COLO668 (cell line): ENCODE results near the gene ZGPAT.
"Not testable (repeated sequence)": the region's sequence is repeated elsewhere in the genome, so short reads cannot be mapped to it uniquely, and the experiment has no call there.

Experiments
- DNase-seq: peaks from one replicate; lab custom pipeline; 2025; ENCODE audit not compliant: unreplicated experiment; lab: John Stamatoyannopoulos, UW

ZGPAT gene

GRCh38 chr20:63702036-63702665, 5.7 kb upstream of the ZGPAT start:
- no peak for DNase-seq

DNA sequence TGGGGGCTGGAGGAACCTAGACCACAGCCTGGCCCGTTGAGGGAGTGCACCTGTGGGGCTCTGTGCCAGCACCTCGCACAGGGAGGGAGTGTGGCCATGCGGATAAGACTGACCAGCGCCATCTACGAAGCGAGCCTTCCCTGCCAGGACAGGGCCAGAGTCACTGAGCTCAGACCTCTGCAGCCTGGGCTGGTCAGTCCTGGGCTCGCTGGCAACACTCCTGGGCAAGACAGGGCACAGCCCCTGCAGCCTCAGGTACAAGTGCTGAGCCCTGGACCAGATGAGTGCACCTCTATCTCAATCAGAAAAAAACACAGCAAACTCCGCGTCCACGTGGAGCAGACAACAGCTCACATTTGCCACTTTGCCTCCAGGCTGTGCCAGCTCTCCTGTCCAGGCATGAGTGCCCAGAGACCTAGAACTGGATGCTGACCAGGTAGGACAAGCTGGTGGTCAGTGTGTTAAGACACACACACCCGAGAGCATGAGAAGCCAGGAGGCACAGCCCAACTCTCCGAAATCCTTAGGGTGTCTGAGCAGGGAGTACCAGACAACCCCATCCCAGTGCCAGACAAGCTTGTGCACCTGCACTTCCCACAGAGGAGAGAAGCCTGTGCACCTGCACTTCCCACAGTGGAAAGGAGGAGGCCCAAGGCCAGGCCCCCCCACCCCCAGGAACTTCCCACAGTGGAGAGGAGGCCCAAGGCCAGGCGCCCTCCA, 4.9 kb upstream of the ZGPAT start:
- no peak for DNase-seq

- no peak for DNase-seq
Observed at GRCh38 chr20:63703471-63703975, 4.3 kb upstream of the ZGPAT start.

GRCh38 chr20:63703976-63704748, 3.7 kb upstream of the ZGPAT start:
- no peak for DNase-seq

DNA sequence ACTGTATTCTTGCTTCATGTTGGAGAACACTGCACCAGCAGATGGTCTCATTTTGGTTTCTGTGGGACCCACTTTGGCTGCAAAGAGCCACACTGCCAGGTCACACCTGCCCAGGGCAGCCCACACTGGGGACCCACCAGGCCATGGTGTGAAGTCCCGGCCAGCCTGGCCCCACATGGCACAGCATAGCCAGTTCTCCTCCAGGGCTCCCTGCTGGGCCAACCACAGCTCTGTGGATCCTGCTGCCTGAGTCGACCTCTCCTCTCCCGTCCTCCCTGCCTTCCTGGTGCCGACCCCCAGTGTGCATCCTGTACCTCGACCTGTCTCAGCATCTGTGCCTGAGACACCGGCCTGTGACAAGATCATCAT, 3.1 kb upstream of the ZGPAT start:
- no peak for DNase-seq

DNA sequence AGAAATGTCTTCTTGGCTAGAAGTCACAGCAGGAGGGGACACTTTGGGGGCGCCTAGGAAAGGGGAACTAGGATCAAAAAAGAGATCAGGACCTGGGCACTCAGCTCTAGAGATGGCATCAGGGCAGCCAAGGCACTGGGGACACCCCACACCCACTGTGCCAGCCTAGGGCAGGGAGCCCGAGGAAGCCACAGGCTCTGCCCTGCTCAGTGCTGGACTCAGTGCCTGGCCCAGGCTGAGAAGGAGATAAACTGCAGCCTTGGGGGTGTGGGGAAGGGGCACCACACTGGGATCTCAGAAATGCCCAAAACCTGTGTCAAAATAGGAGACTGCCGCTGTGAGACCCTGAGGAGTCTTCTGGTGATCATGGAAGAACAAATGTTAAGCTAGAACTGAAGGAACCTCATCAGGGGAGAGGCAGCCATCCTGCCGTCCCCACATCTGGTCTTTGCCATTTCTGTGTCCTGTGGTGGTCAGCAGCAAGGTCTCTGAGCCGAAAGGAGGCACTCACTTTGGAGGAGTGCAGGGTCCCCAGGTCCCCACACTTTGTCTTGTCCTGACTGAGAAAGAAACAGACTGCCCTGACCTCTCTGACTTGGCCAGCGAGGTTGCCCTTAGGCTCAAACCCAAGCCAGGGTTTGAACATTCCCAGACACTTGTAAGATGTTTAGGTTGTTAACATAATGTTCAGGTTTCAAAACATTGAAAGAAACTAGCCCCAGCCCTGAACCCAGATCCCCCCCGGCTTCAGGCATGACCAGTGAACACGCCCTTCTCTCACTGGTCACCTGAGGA, 2.4 kb upstream of the ZGPAT start:
- DNase-seq: no peak

GRCh38 chr20:63706027-63706695, 1.7 kb upstream of the ZGPAT start:
- DNase-seq: no peak

DNA sequence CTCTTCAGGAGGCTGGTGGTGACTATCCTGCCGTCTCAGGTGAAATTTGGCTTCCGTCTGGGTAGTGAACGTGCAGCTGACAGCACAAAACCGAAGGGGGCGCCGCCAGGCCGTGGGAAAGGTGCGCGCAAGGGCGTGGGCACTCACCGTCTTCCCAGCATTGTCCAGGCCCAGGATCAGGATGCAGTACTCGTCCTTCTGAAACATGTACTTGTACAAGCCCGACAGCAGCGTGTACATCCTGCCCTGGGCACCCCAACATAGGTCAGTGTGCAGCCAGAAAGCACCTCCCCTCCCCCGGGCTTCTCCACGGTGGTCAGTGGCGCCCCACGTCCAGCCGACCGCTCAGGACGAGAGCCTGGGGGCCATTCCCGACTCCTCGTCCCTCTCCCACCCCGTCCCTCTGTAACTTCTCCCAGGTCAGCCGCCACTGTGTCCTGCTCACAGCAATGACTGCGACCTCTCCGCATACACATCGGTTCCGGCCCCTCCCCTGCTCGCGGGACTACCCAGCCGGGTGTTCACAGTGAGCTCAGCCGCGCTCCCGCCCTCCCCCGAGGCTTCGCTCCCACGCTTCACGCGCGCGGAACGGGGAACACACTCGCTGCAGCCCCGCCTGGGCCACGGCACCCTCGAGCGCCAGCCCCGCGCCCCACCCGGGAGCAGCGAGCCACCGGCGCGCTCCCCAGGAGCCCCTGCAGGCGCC, 834 bp upstream of the ZGPAT start:
- DNase-seq: peak; percentile 69

GRCh38 chr20:63708301-63709148, 686 bp downstream of the ZGPAT start:
- DNase-seq: peak; percentile 54

DNA sequence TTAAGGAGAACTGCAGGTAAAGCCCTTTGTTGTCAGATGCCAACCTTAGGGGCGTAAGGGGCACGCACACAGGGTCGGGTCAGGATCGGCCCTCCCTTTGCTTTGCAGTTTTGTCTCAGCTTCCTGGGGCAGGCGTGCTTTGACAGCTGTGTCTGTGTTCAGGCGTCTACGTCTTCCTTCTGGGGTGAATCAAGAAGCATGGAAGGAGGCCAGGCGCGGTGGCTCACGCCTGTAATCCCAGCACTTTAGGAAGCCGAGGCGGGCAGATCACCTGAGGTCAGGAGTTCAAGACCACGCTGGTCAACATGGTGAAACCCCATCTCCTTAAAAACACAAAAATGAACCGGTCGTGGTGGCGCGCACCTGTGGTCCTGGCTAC, 1.3 kb downstream of the ZGPAT start:
- DNase-seq: no peak

DNA sequence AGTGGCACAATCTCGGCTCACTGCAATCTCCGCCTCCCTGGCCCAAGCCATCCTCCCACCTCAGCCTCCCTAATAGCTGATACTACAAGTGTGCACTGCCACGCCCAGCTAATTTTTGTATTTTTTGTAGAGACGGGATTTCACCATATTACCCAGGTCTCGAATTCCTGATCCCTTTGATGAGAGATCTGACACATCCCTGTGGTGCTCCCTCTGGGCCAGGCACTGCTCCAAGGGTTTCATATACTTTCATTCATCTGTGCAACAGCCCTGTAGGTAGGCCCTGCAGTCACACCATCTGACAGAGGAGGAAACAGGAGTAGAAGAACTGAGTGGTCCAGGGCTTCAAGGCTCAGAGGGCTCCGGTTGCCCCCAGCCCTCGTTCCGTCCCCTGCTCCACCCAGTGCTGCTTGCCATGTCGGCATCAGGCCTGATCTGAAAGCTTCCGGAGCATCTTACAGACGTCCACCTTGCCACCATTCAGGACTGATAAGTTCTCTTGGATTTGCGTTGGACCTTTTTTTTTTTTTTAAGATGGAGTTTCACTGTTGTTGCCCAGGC, 3.3 kb downstream of the ZGPAT start:
- no peak for DNase-seq

DNA sequence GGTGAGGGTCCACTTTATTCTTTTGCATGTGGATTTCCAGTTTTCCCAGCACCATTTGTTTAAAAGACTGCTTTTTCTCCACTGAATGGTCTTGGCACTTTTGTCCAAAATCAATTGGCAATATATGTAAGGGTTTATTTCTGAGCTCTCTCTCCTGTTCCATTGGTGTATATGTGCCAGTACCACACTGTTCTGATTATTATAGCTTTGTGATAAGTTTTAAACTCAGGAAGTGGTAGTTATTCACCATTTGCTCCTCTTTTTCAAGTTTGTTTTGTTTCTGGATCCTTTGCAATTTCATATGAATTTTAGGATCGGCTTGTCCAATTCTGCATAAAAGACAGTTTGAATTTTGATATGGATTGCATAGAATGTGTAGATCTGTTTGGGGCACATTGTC, 4.4 kb downstream of the ZGPAT start:
- DNase-seq: no peak

DNA sequence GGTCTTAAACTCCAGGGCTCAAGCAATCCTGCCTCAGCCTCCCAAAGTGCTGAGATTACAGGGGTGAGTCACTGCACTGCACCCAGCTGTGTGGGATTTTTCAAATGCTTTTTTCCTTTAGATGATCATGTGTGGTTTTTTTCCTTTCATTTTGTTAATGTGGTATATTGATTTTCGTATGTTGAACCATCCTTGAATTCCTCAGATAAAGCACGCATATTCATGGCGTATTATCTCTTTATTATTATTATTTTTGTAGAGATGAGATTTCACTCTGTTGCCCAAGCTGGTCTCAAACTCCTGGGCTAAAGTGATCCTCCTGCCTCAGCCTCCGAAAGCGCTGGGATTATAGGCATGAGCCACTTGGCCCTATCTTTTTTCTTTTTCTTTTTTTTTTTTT, 7.0 kb downstream of the ZGPAT start:
- DNase-seq: no peak

- DNase-seq: no peak
Observed at GRCh38 chr20:63718996-63719395, 11.2 kb downstream of the ZGPAT start.

- not testable (repeated sequence) for DNase-seq
Observed at GRCh38 chr20:63722967-63723622, 15.3 kb downstream of the ZGPAT start.

- DNase-seq: not testable (repeated sequence)
Observed at GRCh38 chr20:63730189-63730733, 22.4 kb downstream of the ZGPAT start.

DNA sequence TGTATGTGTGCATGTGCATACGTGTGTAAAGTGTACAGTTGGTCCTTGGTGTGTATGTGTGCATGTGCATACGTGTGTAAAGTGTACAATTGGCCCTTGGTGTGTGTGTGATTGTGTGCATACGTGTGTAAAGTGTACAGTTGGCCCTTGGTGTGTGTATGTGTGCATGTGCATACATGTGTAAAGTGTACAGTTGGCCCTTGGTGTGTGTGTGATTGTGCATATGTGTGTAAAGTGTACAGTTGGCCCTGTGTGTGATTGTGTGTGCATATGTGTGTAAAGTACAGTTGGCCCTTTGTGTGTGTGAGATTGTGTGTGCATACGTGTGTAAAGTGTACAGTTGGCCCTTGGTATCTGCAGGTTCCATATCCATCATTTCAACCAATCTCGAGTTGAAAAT, 23.6 kb downstream of the ZGPAT start:
- DNase-seq: no peak
